MM.1S (cell line): ENCODE data around the gene ITPR1.

Experiments
- CTCF ChIP-seq: fragments of 300-600 bp; sonication (generic); IDR thresholded peaks from 2 replicates; pipeline ENCODE4 v1.5.1; 2016; ENCODE audit warnings: antibody characterized with exemption, low read length, mixed read lengths
- EZH2 ChIP-seq: fragments of 300-600 bp; sonication (generic); optimal IDR thresholded peaks from 2 replicates; pipeline ENCODE3; 2017; ENCODE audit warnings: low read depth, mild to moderate bottlenecking, antibody characterized with exemption, low read length, mixed read lengths
- EZH2phosphoT487 ChIP-seq: fragments of 300-600 bp; sonication (generic); IDR thresholded peaks from 2 replicates; pipeline ENCODE4 v1.6.1; 2018; ENCODE audit warnings: antibody characterized with exemption, low read length

GRCh38 chr3:4548780-4549179, 55.6 kb downstream of the ITPR1 start:
- no peak for TF ChIP-seq CTCF
- TF ChIP-seq EZH2 = no peak
- no peak for TF ChIP-seq EZH2phosphoT487
